ENCODE results near the gene CLEC18B.
"Not testable (repeated sequence)": the region's sequence is repeated elsewhere in the genome, so short reads cannot be mapped to it uniquely, and the experiment has no call there.

The CLEC18B gene

DNA sequence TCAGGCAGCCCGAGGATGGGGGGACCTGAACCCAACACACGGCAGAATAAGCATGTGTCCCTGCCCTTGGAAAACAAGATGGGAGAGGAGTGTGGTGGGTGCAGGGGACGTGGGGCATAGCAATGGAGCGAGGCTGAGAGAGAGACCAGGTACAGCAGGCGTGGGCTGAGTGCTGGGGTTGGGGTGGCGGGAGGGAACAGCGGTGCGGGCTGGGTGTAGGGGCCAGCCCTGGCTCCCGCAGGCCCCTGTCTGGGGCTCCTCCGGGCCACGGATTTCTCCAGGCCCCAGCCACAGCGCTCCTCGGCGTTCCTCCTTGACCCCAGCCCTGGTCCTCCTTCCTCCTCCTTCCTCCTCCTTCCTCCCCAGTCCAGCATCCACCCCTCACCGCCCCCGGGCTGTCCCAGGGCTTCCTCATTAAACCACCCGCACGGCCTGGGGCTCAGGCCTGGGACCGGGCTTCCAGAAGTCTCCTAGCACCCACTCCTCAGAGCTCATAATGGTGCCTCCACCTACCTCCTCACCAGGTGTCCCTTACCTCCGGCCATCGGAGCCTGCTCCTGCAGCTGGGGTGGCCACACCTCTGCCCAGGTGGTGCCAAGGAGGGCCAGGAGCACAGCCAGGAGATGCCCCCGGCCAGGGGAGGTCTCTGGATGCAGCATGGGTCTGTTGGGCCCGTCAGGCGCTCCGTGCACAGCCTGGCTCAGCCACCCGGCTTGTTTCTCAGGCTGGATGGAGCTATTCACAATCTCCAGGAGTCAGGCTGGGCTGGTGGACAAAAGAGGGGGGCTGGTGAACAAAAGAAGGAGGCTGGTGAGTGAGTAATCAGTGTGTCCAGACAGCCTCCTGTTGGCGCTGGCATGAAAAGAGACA lies at the start of gene CLEC18B:
CLEC18B (minus strand) TSS at position 867 of the 870 bp plus-strand sequence; CDS start at position 659, 208 bp downstream.
- DNase-seq (ENCODE audit: low read depth), result not testable (repeated sequence)

DNA sequence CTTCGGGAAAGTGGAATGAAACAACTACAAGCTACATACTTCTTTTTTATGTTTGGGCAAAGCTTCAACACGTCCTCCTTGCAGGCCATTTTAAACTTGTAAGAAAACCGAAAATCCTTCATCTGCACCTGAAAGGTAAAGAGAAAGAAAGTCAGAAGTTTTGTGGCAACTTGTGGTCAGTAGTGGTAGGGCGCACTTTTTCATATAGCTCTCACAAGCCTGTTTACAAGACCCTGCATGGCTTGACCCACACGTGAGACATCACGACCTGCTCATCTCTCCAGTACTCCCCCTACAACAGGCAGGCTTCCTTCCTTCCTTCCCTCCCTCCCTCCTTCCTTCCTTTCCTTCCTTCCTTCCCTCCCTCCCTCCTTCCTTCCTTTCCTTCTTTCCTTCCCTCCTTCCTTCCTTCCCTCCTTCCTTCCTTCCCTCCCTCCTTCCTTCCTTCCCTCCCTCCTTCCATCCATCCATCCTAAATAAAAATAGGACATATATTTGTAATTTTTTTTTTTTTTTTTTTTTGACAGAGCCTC lies 48.7 kb upstream of the CLEC18B start:
- DNase-seq (ENCODE audit: low read depth), result no peak

- DNase-seq (ENCODE audit: low read depth), result no peak
Measured at GRCh38 chr16:74468807-74469525, 47.7 kb upstream of the CLEC18B start.

DNA sequence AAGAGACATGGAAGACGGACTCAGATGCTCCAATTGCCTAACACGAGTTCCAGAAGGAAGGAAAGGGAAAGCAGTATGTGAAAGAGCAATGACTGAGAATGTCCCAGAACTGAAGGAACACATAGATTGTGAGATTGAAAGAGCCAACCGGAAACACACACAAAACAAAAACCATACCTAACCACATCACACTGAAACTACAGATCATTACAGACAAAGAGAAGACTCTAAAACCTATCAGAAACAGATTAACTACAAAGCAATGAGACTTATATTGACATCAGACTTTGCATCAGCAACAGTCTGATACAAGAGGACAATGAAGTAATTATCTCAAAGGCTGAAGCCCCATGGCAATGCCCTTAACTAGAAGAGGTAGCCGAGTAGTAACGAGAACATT lies 45.6 kb upstream of the CLEC18B start:
- DNase-seq (ENCODE audit: low read depth), result no peak

GRCh38 chr16:74465851-74466685 lies 44.8 kb upstream of the CLEC18B start:
- no peak for DNase-seq (ENCODE audit: low read depth)

- no peak for DNase-seq (ENCODE audit: low read depth)
Measured at GRCh38 chr16:74465281-74465680, 44.0 kb upstream of the CLEC18B start.

DNA sequence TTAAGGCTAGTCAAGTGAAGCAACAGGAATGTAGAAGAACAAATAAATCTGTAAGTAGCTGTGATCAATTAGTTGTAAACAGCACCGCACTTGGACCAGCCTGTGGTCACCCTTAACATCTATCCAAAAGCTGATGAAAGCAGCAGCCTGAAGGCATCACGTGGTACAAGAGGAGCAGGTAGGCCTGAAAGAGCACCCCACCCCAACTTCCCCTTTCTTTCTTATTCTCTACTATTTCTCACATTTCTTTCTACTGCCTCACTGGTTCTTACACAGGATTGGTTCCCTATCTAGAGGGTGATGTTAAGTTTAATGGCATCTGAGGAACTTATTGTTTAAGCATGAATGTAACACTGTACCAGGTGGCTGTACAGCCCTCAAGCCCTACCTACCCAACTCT lies 42.6 kb upstream of the CLEC18B start:
- no peak for DNase-seq (ENCODE audit: low read depth)

DNA sequence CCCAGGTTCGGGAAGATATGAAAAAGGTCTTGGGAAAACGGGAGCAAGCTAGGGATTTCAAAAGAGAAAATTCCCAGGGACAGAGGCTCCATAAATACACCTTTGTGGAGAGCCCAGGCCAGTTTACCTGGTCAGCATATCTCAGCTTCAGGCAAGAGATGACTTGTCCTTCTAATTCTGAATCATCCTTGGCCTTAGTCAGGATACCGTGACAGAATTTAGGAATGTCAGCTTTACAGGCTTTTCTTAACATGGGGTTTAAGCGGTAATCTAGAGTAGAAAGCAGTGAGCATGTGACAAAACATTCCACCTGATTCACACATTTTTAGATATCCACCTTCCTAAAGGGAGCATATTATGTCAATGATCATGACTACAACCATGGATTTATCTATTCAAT lies 41.1 kb upstream of the CLEC18B start:
- DNase-seq (ENCODE audit: low read depth), result no peak

- no peak for DNase-seq (ENCODE audit: low read depth)
Measured at GRCh38 chr16:74461826-74462225, 40.5 kb upstream of the CLEC18B start.

DNA sequence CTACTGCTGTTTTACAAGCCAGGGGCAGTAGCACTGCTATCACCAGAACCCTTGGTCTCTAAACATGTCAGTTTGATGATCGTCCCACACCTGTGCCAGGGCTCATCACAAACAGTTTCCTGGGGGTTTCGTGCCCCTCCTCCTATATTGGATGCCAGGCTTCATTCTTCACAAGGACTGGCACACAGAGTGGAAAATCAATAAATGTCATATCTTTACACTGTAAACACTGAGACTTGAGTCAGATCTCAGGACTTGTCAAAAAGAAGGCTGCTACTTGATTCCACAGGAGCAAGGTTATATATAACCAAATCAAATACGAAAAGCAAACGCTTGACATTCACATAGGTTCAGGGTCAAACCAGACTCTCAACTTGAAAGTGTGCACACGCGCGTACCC lies 39.3 kb upstream of the CLEC18B start:
- no peak for DNase-seq (ENCODE audit: low read depth)

DNA sequence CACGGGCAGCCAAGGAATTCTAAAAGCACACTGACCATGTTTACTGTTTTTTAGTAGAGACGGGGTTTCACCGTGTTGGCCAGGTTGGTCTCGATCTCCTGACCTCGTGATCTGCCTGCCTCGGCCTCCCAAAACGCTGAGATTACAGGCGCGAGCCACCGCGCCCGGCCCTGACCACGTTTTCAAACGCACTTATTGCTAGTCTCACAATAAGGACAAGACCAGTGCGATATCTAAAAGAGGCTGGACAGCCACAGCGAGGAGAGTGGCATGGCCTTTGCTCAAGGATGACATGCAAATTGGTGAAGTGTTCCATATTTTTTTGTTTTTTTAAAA lies 35.0 kb upstream of the CLEC18B start:
- DNase-seq (ENCODE audit: low read depth), result no peak

DNA sequence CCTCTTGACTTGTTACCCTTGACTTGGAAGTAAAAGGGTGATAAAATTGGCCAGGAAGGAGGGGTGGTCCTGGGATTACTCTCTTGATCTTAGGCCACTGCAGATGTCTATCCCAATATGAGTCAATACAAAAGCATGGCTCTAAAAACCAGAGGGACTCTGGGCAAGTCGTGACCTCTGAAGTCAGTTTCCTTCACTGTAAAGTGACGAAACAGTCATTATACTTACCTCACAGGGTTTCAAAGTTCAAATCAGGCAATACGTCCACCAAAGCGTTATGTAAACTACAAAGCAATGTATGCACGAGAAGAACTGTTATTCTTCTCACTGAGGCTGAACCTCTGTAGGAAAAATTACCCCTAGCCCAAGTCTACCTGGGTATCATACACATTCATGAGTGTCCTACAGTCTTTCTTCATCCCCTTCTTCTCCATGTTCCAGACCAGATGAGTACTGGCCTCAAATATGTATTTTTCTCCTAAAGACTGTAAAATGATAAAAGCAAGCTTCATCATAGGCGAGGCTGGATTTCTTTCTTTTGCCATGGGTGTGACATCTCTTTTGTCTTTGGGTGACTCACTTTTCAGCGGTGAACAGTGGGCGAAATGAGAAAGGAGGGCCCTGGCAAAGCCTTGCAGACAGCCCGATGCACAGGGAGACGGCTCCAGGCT lies 34.5 kb upstream of the CLEC18B start:
- no peak for DNase-seq (ENCODE audit: low read depth)

DNA sequence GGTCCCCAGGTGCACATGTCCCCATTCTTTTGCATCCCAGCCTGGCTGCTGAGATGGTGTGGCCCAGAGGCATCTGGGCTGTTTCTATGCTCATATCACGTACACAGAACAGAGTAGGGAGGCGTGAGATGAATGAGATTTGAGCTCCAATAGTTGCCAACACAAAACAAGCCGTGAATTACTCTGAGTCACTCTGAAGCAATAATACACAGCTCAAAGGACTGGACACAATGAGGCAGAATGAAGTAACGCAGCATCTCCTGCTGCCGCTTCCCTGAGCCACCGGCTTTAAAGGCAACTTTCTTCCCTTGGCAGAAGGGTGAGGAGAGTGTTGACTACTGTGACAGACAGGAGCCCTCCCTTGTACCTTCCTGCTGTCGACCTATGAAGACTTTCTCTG lies 33.9 kb upstream of the CLEC18B start:
- DNase-seq (ENCODE audit: low read depth), result no peak

- DNase-seq (ENCODE audit: low read depth), result no peak
Measured at GRCh38 chr16:74451951-74452758, 30.9 kb upstream of the CLEC18B start.

DNA sequence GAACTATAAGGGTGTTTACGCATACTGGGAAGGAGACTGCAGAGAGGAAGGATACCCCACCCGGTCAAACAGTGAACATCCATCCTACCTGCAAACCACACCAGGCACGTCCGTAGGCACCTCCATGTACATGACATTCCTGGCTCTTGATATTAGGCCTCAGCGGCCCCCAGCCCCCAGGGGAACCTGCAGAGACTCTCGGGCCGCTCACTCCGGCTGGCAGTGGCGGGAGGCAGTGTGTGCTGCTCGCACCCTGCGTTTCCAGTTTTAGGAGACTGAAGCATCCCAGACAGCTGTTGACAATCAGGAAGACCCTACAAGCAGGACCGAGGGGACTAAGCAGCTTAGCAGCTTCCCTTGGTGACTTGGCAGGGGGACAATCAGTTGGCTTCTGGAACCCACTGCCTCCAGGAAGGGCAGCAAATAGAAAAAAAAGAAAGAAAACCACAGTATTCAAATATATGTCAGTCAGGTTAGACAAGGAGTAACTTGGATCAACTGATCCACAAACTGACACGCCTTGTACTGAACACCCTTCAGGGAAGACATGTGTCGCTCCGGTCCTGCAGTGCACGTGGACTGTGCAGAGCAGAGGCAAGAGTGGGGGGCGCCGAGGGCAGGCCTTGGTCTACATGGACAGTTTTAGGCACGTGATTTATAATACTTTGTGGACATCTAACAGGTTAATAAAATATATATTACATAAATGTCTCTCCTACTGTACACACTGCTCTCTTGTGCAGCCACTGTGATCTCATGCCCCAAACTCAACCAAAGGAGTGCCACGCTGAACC lies 29.9 kb upstream of the CLEC18B start:
- no peak for DNase-seq (ENCODE audit: low read depth)

- DNase-seq (ENCODE audit: low read depth), result peak; percentile 22
Measured at GRCh38 chr16:74450236-74450635, 29.0 kb upstream of the CLEC18B start.

GRCh38 chr16:74449470-74449869 lies 28.2 kb upstream of the CLEC18B start:
- peak; percentile 24 for DNase-seq (ENCODE audit: low read depth)

DNA sequence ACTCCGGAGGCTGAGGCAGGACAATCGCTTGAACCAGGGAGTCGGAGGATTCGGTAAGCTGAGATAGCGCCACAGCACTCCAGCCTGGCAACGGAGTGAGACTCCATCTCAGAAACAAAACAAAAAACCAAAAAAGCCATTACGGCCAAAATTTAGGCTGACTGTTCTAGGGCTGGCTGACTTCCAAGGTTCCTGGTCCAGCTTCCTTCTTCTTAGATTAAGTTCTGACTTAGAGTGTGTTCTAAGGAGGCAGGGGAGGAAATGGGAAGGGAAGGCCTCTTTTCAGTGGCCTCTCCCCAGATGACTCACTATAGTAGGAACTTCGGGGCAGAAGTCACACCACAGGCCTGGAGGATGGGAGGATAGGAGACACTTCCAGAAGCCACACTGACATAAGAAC lies 27.7 kb upstream of the CLEC18B start:
- DNase-seq (ENCODE audit: low read depth), result peak; percentile 86

DNA sequence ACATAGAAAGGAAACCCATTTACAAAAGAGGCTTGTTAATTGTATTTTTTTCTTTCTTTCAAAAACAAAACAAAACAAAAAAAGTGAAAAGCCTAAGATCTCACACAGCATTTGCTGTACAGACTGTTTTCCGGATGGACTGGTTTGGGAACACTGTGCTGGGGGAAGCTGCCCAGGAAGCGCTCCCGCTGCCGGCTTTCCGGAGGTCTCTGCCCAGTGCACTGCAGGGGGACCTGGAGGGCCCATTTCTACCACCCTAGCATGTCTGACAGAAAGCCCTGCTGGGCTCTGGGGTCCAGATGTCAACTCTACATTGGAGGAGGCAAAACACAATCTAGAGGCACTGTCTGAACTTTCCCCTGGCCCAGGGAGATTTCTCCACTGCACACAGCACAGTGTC lies 26.3 kb upstream of the CLEC18B start:
- no peak for DNase-seq (ENCODE audit: low read depth)

- DNase-seq (ENCODE audit: low read depth), result no peak
Measured at GRCh38 chr16:74446866-74447265, 25.6 kb upstream of the CLEC18B start.
